ENCODE measurements around the gene PPP1R11. TPM values are rescaled to one million over a fixed set of nuclear protein-coding genes. Genes with fewer than 3 reads are reported as not detected.

The PPP1R11 gene
- total RNA-seq, 4 donors from 2014 or later, result 55.3 to 276 (median 79.1) TPM

DNA sequence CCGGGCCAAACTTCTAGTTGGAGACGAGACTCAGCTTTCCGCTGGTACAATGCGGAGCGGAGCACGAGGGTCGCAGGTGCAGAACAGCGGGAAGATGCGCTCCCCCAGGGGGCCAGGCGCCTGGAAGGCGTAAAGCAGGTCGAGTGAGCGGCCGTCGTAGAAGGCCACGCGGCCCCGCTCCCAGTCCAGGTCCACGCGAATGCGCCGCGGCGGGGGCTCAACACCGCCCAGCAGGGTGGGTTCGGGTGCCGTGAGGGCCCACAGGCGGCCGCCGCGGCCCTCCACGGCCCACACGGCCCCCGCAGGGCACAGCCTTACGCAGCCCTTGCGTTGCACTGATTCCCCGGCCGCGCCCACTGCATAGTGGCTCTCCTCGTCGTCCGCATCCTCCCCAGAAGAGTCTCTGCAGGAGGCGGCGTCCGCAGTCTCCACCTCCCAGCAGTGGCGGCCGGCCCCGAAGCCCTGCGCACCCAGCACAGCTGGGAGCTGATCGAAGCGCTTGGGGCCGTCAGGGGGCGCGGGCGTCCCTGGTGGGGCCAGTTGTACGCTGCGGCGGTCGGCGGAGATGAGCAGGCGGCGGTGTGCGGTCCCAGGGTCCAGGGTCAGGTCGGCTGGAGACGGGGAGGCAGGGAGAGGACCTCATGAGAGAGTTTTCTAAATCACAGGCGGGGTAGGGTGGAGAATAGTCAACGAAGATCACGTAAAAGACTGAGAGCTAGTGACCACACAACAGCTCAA is 4.3 kb downstream of the PPP1R11 start:
- Histone ChIP-seq H3K27ac (no peak overlapping the region), H3K36me3 (peaks cover 0 to 11% (median 0%) of the 10 kb centered on the region in 4 donors), H3K4me1 (peaks cover 19 to 49% (median 36%) of the 10 kb centered on the region in 4 donors), H3K27me3 (peaks cover 60% of the 10 kb centered on the region), H3K4me3 (peak overlapping the region in 1 of 4 donors; percentile 9), H3K9me3 (no peaks in the 10 kb centered on the region)
- intact Hi-C loops (cut with DNase I; ENCODE audit: low total_unique reads) (no loop called here), in situ Hi-C loops (cut with MboI; ENCODE audit: low pct_ligation_motif_present in 1 of 4, low pct_unique_long_range_greater_than_20kb in 1 of 4, low sequenced_read_pairs in 3 of 4) (no loop called here)
- 64 to 92% methylated on average over 5 to 66 of the region's 68 CpGs for WGBS, 2 donors (ENCODE audit: low coverage in 1 of 2)
- no peak for DNase-seq
- TF ChIP-seq EP300 (IDR thresholded peaks at IDR 0.05; ENCODE audit: low read depth) (no peak), POLR2A (IDR thresholded peaks at IDR 0.05) (no peak)
- TF ChIP-seq, protein P1, sequence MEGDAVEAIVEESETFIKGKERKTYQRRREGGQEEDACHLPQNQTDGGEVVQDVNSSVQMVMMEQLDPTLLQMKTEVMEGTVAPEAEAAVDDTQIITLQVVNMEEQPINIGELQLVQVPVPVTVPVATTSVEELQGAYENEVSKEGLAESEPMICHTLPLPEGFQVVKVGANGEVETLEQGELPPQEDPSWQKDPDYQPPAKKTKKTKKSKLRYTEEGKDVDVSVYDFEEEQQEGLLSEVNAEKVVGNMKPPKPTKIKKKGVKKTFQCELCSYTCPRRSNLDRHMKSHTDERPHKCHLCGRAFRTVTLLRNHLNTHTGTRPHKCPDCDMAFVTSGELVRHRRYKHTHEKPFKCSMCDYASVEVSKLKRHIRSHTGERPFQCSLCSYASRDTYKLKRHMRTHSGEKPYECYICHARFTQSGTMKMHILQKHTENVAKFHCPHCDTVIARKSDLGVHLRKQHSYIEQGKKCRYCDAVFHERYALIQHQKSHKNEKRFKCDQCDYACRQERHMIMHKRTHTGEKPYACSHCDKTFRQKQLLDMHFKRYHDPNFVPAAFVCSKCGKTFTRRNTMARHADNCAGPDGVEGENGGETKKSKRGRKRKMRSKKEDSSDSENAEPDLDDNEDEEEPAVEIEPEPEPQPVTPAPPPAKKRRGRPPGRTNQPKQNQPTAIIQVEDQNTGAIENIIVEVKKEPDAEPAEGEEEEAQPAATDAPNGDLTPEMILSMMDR (IDR thresholded peaks at IDR 0.05), result no peak

- H3K4me1 ChIP-seq, result peaks cover 19 to 47% (median 35%) of the 10 kb centered on the region in 4 donors
- intact Hi-C loops (cut with DNase I; ENCODE audit: low total_unique reads), result no loop called here
- peaks cover 65% of the 10 kb centered on the region for H3K27me3 ChIP-seq
- no peak overlapping the region for H3K27ac ChIP-seq
- no peak for DNase-seq
- H3K9me3 ChIP-seq, result no peaks in the 10 kb centered on the region
- in situ Hi-C loops (cut with MboI; ENCODE audit: low pct_ligation_motif_present in 1 of 4, low pct_unique_long_range_greater_than_20kb in 1 of 4, low sequenced_read_pairs in 3 of 4), result no loop called here
- 49 to 55% methylated on average over 3 of the region's 3 CpGs for WGBS, 2 donors (ENCODE audit: low coverage in 1 of 2)
- TF ChIP-seq POLR2AphosphoS5 (IDR thresholded peaks at IDR 0.05), result no peak
- no peak for TF ChIP-seq POLR2A (IDR thresholded peaks at IDR 0.05)
- TF ChIP-seq, protein P1 (IDR thresholded peaks at IDR 0.05), result no peak
- no peak for TF ChIP-seq EP300 (IDR thresholded peaks at IDR 0.05; ENCODE audit: low read depth)
- no peak overlapping the region for H3K4me3 ChIP-seq
- H3K36me3 ChIP-seq, result peaks cover 0 to 11% (median 0%) of the 10 kb centered on the region in 4 donors
Observed at GRCh38 chr6:30071858-30072257, 4.9 kb downstream of the PPP1R11 start.

DNA sequence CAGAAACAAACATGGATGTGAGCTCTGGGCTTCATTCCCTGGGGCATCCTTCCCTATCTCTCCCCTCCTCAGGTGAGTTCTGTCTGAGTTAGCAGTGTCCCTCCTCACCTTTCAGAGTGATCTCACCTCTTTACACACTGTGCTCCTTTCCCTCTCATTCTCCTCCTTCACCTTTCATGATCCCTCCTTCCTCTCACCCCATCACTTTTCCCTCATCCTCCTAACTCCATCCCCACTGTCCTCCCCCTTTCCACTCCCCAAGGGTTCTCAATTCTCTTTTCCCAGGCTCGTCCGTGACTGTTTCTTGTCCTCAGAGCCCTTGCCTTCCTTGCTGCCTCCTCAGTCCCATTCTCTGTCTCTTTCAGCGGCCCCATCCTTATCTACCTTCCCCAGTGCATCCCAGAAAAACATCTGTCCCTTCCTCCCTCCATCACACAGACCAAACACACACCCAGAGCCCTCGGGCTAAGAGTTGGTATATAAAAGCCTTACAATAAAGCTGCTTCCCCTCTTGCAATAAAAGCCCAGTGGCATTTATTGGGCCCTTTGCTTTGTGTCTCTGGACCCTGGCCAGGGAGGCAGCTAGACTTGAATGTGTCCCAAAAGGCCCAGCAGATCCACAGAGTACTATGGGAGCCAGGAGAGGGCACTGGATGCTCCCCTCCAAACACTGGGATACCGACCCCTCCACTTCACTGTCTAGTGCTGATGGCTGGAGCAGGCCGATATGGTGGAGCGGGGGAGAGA is 6.7 kb downstream of the PPP1R11 start:
- no peak for TF ChIP-seq POLR2AphosphoS5 (IDR thresholded peaks at IDR 0.05)
- TF ChIP-seq POLR2A (IDR thresholded peaks at IDR 0.05), result no peak
- no peak for TF ChIP-seq EP300 (IDR thresholded peaks at IDR 0.05; ENCODE audit: low read depth)
- TF ChIP-seq, protein P1 (IDR thresholded peaks at IDR 0.05), result no peak
- Histone ChIP-seq H3K27ac (no peak overlapping the region), H3K9me3 (no peaks in the 10 kb centered on the region), H3K4me3 (peak overlapping the region in 1 of 4 donors; percentile 33), H3K4me1 (peaks cover 12 to 35% (median 29%) of the 10 kb centered on the region in 4 donors), H3K36me3 (peaks cover 0 to 9% (median 0%) of the 10 kb centered on the region in 4 donors), H3K27me3 (peaks cover 79% of the 10 kb centered on the region)
- intact Hi-C loops (cut with DNase I; ENCODE audit: low total_unique reads), result no loop called here
- no peak for DNase-seq
- in situ Hi-C loops (cut with MboI; ENCODE audit: low pct_ligation_motif_present in 1 of 4, low pct_unique_long_range_greater_than_20kb in 1 of 4, low sequenced_read_pairs in 3 of 4), result no loop called here
- 34 to 42% methylated on average over 2 to 7 of the region's 7 CpGs for WGBS, 2 donors (ENCODE audit: low coverage in 1 of 2)

DNA sequence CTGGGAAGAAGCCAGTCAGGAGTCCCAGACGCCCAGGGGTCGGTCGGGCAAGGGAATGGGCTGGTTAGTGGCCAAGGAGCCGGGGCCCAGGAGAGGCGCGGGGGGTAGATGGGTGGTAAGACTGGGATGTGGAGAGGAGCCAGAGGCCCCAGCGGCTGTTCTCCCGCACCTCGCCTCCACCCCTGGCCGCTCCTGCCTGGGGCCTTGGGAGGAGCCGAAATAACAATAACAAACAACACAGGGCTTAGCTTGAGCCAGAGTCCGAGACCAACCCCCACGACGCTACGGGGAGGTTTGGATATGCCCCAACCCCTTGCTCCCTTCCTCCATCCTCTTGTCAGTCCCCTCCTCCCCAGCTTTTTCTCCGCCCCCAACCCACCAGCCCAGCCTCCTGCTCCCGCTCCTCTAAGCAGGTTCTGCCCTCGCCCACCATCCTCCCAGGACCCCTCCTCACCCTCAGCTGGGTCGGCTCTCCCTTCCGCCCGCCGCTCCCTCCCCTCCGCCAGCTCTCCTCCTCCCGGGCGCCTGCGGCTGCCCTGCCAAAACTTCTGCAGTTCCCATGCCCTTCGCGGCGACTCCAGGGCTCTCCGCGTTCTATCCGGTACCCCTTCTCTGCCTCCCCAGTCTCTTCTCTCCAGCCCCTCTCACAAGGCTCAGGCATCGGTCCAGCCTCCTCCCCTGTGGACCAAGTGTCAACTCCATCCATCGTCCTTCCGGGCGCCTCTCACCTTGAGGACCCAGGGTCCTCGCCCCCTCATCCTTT is 7.5 kb downstream of the PPP1R11 start:
- Histone ChIP-seq H3K27me3 (peaks cover 88% of the 10 kb centered on the region), H3K4me1 (peaks cover 12 to 35% (median 29%) of the 10 kb centered on the region in 4 donors), H3K36me3 (peaks cover 0 to under 1% (median 0%) of the 10 kb centered on the region in 4 donors), H3K27ac (no peak overlapping the region), H3K4me3 (peak overlapping the region in 2 of 4 donors; percentile 25 to 33), H3K9me3 (no peaks in the 10 kb centered on the region)
- intact Hi-C loops (cut with DNase I; ENCODE audit: low total_unique reads) (no loop called here), in situ Hi-C loops (cut with MboI; ENCODE audit: low pct_ligation_motif_present in 1 of 4, low pct_unique_long_range_greater_than_20kb in 1 of 4, low sequenced_read_pairs in 3 of 4) (no loop called here)
- no peak for TF ChIP-seq EP300 (IDR thresholded peaks at IDR 0.05; ENCODE audit: low read depth)
- TF ChIP-seq POLR2AphosphoS5 (IDR thresholded peaks at IDR 0.05), result no peak
- TF ChIP-seq, protein P1 (IDR thresholded peaks at IDR 0.05), result no peak
- no peak for TF ChIP-seq POLR2A (IDR thresholded peaks at IDR 0.05)
- 5 to 9% methylated on average over 21 to 37 of the region's 37 CpGs for WGBS, 2 donors (ENCODE audit: low coverage in 1 of 2)
- DNase-seq, result no peak
